Endothelial cell of umbilical vein (primary cell): ENCODE data around the gene SIKE1. TPM values are rescaled to one million over a fixed set of nuclear protein-coding genes. Genes with fewer than 3 reads are reported as not detected.

Source experiments
- BruUV-seq: library from RNA; stranded (reverse); fragments of 400-500 nt; replicated peaks from 2 replicates; lab custom pipeline; 2021; lab: Mats Ljungman, UMichigan
- CTCF ChIA-PET: fragments of 300-600, 350-600 bp; sonication (Branson Sonifier 250); formaldehyde crosslinking; loops from one replicate; lab custom pipeline; 2021; ENCODE audit warnings: antibody characterized with exemption, inconsistent platforms; lab: Charles Lee
- POLR2A ChIA-PET: fragments of 300-600, 350-600 bp; sonication (Branson Sonifier 250); formaldehyde crosslinking; loops from one replicate; lab custom pipeline; 2021; ENCODE audit warnings: antibody characterized with exemption, inconsistent platforms; lab: Charles Lee
- DNase-seq: peaks from one replicate; pipeline ENCODE4 v3.0.0-alpha.2; 2011; ENCODE audit warnings: low read depth, low spot score
- FAIRE-seq: peaks from 2 replicates; lab custom pipeline; 2011; peaks lifted over from hg19 to GRCh38; lab: Jason Lieb, UNC
- H2AFZ ChIP-seq: 2 replicates; pipeline ENCODE4 v1.6.0; 2012; ENCODE audit warnings: low read depth, low read length, control low read depth, inconsistent platforms
- H3K27ac ChIP-seq: 2 replicates; pipeline ENCODE4 v1.5.1; 2011; ENCODE audit warnings: low read depth, mild to moderate bottlenecking, control low read depth, low read length, moderate library complexity; ENCODE audit not compliant: insufficient read depth
- H3K27me3 ChIP-seq, 2 experiments: 2 replicates each; pipeline versions ENCODE4 v1.6.0 to v1.6.1; 2011; ENCODE audit warnings: low read length in 2 of 2, mixed read lengths in 1 of 2; ENCODE audit not compliant: control insufficient read depth in 2 of 2, insufficient read depth in 2 of 2
- H3K36me3 ChIP-seq, 2 experiments: 2 replicates in 1 of 2; 3 replicates in 1 of 2; pipeline ENCODE4 v1.5.1; 2011; ENCODE audit warnings: low read length in 2 of 2, mild to moderate bottlenecking in 1 of 2, moderate library complexity in 1 of 2; ENCODE audit not compliant: control insufficient read depth in 2 of 2, insufficient read depth in 2 of 2; ENCODE audit errors: extremely low read depth in 1 of 2
- H3K4me1 ChIP-seq: 3 replicates; pipeline ENCODE4 v1.5.1; 2011; ENCODE audit warnings: mild to moderate bottlenecking, low read length; ENCODE audit not compliant: control insufficient read depth, insufficient read depth; ENCODE audit errors: extremely low read depth
- H3K4me2 ChIP-seq: 2 replicates; pipeline ENCODE4 v1.6.1; 2011; ENCODE audit warnings: low read length, control low read depth, mixed read lengths; ENCODE audit not compliant: insufficient read depth
- H3K4me3 ChIP-seq, 3 experiments: fragments of 200-600 bp in 1 of 3; sonication (generic), shearing (Covaris generic) in 1 of 3; replicated peaks in 1 of 3; 2 replicates each; pipeline ENCODE4 v1.5.1; 2011 to 2016; ENCODE audit warnings: control low read depth in 3 of 3, low read length in 3 of 3, mild to moderate bottlenecking in 2 of 3, inconsistent platforms in 1 of 3, low read depth in 1 of 3, moderate library complexity in 1 of 3; ENCODE audit not compliant: insufficient read depth in 1 of 3
- H3K79me2 ChIP-seq: 2 replicates; pipeline ENCODE4 v1.6.0; 2012; ENCODE audit warnings: low read length, inconsistent platforms; ENCODE audit not compliant: control insufficient read depth, insufficient read depth
- H3K9ac ChIP-seq: replicated peaks from 2 replicates; pipeline ENCODE3; 2011; ENCODE audit warnings: low read length, control low read depth; ENCODE audit not compliant: insufficient read depth; ENCODE audit errors: extremely low read depth
- H3K9me1 ChIP-seq: replicated peaks from 3 replicates; pipeline ENCODE4 v1.6.0; 2011; ENCODE audit warnings: mild to moderate bottlenecking, low read length; ENCODE audit not compliant: control insufficient read depth, insufficient read depth; ENCODE audit errors: extremely low read depth
- H3K9me3 ChIP-seq: replicated peaks from 2 replicates; pipeline ENCODE4 v1.5.1; 2012; ENCODE audit warnings: low read length, inconsistent platforms; ENCODE audit not compliant: control insufficient read depth, insufficient read depth
- H4K20me1 ChIP-seq: replicated peaks from 2 replicates; pipeline ENCODE3; 2011; ENCODE audit warnings: mild to moderate bottlenecking, low read length; ENCODE audit not compliant: control insufficient read depth, insufficient read depth; ENCODE audit errors: extremely low read depth
- CTCF ChIP-seq, 2 donors: IDR thresholded peaks; 1 replicate in 1 of 2; 2 replicates in 1 of 2; pipeline ENCODE4 v1.5.1; 2011; ENCODE audit warnings: low read length in 2 of 2, mild to moderate bottlenecking in 2 of 2, moderate library complexity in 2 of 2, control low read depth in 1 of 2, inconsistent platforms in 1 of 2, low read depth in 1 of 2; ENCODE audit not compliant: insufficient read depth in 1 of 2; ENCODE audit errors: extremely low read depth in 1 of 2
- EZH2 ChIP-seq: IDR thresholded peaks from 2 replicates; pipeline ENCODE4 v1.6.1; 2012; ENCODE audit warnings: borderline replicate concordance, low read depth, mild to moderate bottlenecking, moderate library complexity, low read length, inconsistent platforms; ENCODE audit not compliant: severe bottlenecking
- FOS ChIP-seq: IDR thresholded peaks from 2 replicates; pipeline ENCODE4 v1.6.1; 2011; ENCODE audit warnings: mild to moderate bottlenecking, low read length, moderate library complexity, borderline replicate concordance; ENCODE audit not compliant: insufficient read depth
- GATA2 ChIP-seq: IDR thresholded peaks from 2 replicates; pipeline ENCODE4 v1.7.0; 2011; ENCODE audit warnings: low read depth, mild to moderate bottlenecking, moderate library complexity, mixed read lengths, low read length; ENCODE audit not compliant: insufficient read length, insufficient read depth
- JUN ChIP-seq: IDR thresholded peaks from 2 replicates; pipeline ENCODE4 v1.6.1; 2011; ENCODE audit warnings: borderline replicate concordance, low read depth; ENCODE audit not compliant: insufficient read length, insufficient read depth
- MAX ChIP-seq: IDR thresholded peaks from 2 replicates; pipeline ENCODE4 v1.6.1; 2011; ENCODE audit not compliant: insufficient read depth, insufficient read length
- MYC ChIP-seq: IDR thresholded peaks from one replicate; pipeline ENCODE4 v1.6.1; 2011; ENCODE audit warnings: mild to moderate bottlenecking, low read depth, low read length
- POLR2A ChIP-seq: IDR thresholded peaks from 2 replicates; pipeline ENCODE4 v1.6.1; 2012; ENCODE audit warnings: low read depth, mild to moderate bottlenecking, control low read depth, low read length
- POLR2AphosphoS5 ChIP-seq: IDR thresholded peaks from 2 replicates; pipeline ENCODE4 v1.6.1; 2012; ENCODE audit warnings: low read depth, mild to moderate bottlenecking, control low read depth, low read length, moderate library complexity; ENCODE audit not compliant: insufficient read depth
- dilution Hi-C: fragments of 300-500 bp; cut with MboI; formaldehyde crosslinking; loops from one replicate; pipeline ENCODE4 v1.15.0; 2019; ENCODE audit warnings: low sequenced_read_pairs; ENCODE audit not compliant: extremely low pct_ligation_motif_present
- intact Hi-C: fragments of 100-400 bp; cut with micrococcal nuclease; formaldehyde crosslinking; loops from one replicate; pipeline ENCODE4 v1.10.0; 2022
- polyA plus RNA-seq, 4 experiments: library from polyadenylated mRNA; depleted of rRNA in 3 of 4; stranded (reverse) in 3 of 4; unstranded in 1 of 4; fragments of >200 nt; gene quantifications; 2 replicates each; pipeline versions ENCODE4 v1.2.1 to v1.2.3, GENCODE V29; 2011 to 2012; ENCODE audit warnings: missing spikeins in 1 of 4
- total RNA-seq: library from RNA; stranded (reverse); gene quantifications from 2 replicates; pipeline ENCODE4 v1.2.3, GENCODE V29; 2021

SIKE1 gene
- total and polyA plus RNA-seq, 2 donors (not counting 3 experiments of a cell fraction or from before 2014, with no cell fraction given) = 16.3 to 46.6 TPM

- DNase-seq (no peak), FAIRE-seq (no peak)
- POLR2A ChIA-PET = no interaction called here
- TF ChIP-seq JUN = no peak
- no peak for TF ChIP-seq CTCF (IDR thresholded peaks at IDR 0.05; ENCODE audit: extremely low read depth in 1 of 2, insufficient read depth in 1 of 2, low read depth in 1 of 2, low read length in 2 of 2)
- no peak for TF ChIP-seq EZH2
- no peak for TF ChIP-seq POLR2A
- TF ChIP-seq MAX = no peak
- no peak for TF ChIP-seq MYC
- no peak for TF ChIP-seq GATA2
- no peak for TF ChIP-seq POLR2AphosphoS5
- TF ChIP-seq FOS = no peak
- H2AFZ ChIP-seq = no peak overlapping the region
- H3K4me1 ChIP-seq = no peaks in the 10 kb centered on the region
- peaks cover 30 to 50% of the 10 kb centered on the region in 2 experiments for H3K36me3 ChIP-seq
- BruUV-seq = no TSS peak
- no peak overlapping the region for H3K9ac ChIP-seq
- H3K4me3 ChIP-seq = no peak overlapping the region
- H3K79me2 ChIP-seq = peaks cover 25% of the 10 kb centered on the region
- H3K27me3 ChIP-seq = no peaks in the 10 kb centered on the region
- H4K20me1 ChIP-seq = peaks cover 5% of the 10 kb centered on the region
- no peaks in the 10 kb centered on the region for H3K9me3 ChIP-seq
- no peak overlapping the region for H3K27ac ChIP-seq
- CTCF ChIA-PET = no interaction called here
- no peak overlapping the region for H3K4me2 ChIP-seq
- H3K9me1 ChIP-seq = no peaks in the 10 kb centered on the region
- intact Hi-C loops (no loop called here), dilution Hi-C loops (no loop called here)
Observed at GRCh38 chr1:114728553-114728952, 51.9 kb downstream of the SIKE1 start.
